ENCODE results near the gene CARMIL3.

Gene CARMIL3

GRCh38 chr14:24113801-24114531 lies 62.2 kb downstream of the CARMIL3 start:
- peak; percentile 89 for DNase-seq (ENCODE audit: low spot score)

GRCh38 chr14:24114532-24115421 lies 63.0 kb downstream of the CARMIL3 start, which contains the start of the genes DCAF11 and NRL:
DCAF11 (plus strand) TSS chr14:24114777; CDS start chr14:24115595, 818 bp downstream.
NRL (minus strand) TSS chr14:24114949; CDS start chr14:24082848, 32,101 bp downstream.
- DNase-seq (ENCODE audit: low spot score): peak; percentile 100

GRCh38 chr14:24115422-24116127 lies 63.8 kb downstream of the CARMIL3 start:
- no peak for DNase-seq (ENCODE audit: low spot score)

GRCh38 chr14:24116128-24116814 lies 64.5 kb downstream of the CARMIL3 start:
- DNase-seq (ENCODE audit: low spot score): no peak

GRCh38 chr14:24117179-24117578 lies 65.4 kb downstream of the CARMIL3 start:
- no peak for DNase-seq (ENCODE audit: low spot score)
